DMS 273 treated with DMSO at 0.1 percent for 48 hours (cell line): ENCODE data around the gene SEC61B.

ENCODE experiments used
- DNase-seq: peaks from one replicate; lab custom pipeline; 2025; lab: John Stamatoyannopoulos, UW

Gene SEC61B

DNA sequence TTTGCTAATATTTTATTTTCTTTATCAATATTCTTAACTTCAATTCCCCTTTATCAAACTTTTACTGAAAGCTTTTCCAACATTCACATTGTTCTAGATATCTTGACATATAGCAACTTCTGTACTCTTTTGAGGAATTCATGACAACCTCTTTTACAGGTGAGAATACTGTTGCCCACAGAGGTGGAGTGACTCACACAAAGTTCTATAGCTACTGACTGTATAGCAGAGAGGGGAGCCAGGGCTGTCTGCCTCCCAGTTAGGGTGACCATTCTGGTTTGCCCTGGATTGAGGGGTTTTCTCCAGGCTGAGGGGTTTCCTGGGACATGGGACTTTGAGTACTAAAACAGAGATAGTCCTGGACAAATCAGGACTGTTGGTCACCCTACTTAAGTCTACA, 16.2 kb downstream of the SEC61B start:
- no peak for DNase-seq

DNA sequence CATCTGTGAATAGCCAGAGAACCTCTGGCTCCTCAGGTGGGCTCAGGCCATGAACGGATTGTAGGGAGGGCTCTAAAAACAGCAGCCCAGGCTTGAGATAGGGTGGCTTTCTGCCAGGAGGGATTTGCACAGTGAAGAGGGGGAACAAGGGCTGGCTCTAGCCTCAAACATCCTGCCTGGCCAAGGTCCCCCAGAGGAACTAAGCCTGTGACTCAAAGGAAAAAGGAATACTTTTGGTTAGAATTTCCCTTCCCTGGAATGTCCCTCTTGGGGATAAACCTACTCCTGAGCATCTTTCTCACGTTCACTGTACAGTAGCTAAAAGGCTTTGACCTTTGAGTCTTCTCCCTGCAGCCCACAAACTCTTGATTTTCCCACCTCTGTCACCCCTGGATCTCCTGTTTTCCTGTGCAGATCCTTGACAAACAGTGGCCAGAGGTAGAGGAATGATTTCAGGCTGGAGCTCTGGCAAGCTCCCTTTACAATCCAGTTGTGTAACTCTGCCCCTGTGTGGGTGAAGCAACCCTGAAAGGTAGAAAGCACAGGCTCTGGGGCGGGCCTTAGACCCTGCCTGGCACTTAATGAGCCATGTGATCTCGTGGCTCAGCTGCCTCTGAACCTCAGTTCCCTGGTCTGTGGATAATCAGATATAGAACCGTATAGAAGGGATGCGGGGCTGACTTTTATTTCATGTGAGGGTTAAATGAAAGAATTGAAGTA, 17.4 kb downstream of the SEC61B start:
- no peak for DNase-seq

- no peak for DNase-seq
Measured at GRCh38 chr9:99241106-99241505, 19.0 kb downstream of the SEC61B start.

DNA sequence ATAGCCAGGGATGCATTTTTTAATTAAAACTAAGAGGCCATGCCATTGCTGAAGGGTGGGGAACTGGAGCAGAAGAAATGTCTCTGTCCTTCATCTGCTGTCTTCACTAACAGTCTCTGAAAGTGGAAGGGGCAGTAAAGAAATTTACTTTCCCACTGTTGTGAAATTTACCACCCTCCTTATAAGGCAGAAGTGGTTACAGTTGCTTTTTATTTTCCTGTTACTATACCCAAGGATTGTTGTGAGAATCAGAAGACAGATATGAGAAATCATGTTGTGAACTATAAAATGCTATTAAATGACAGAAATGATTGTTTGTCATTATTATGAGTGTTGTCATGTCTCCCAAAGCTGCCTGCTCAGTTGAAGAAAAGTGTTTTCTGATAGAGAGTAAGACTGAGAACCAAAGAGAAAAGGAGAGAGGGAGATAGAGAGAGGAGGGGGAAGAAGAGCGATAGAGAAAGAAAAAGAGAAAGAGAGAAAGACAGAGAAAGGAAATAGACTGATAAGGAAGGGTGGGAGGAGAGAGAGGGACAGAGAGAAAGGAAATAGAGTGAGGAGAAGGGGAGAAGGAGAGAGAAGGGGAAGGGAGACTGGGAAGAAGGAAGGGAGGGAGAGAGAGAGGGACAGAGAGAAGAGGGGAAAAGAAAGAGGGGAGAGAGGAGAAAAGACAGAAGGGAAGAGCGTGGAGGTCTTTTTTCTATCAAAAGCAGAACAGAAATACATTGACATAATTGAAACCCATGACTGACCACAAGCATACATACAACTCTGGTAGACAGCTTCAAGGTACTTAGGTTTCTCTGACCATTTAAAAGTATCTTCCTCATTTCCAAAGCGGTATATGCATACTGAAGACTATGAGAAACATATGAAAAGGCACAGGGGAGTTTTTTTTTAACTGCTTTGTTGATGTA, 22.5 kb downstream of the SEC61B start:
- no peak for DNase-seq

DNA sequence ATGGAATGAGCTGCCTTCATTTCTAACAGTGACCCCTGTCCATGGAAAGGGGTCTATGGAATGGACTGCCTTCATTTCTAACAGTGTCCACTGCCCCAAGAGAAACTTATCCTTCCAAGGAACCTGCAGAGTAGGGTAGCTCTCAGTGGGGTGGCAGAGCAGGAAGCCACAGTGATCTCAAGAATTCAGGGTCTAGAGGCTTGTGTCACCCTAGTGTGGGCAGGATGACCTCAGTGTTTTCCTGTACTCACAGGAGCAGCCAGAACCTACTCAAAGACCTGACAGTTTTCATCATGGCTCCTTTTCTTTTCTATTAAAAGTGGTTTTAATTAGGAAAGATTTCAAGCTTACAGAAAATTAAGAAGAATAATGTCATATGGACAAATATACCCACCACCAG, 27.5 kb downstream of the SEC61B start:
- DNase-seq = no peak

- DNase-seq = no peak
Measured at GRCh38 chr9:99251157-99251556, 29.1 kb downstream of the SEC61B start.

DNA sequence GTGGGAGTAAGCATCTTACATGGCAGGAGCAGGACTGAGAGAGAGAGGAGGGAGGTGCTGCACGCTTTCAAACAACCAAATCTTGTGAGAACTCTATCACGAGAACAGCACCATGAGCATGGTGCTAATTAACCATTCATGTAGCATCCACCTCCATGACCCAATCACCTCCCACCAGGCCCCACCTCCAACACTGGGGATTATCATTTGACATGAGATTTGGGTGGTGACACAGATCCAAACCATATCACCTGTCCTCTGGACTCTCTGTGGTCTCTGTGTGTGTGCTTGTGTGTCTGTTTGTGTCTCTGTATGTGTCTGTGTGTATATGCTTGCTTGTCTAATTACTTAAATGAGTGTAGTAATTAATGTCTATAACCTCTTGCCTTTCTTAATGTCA, 31.1 kb downstream of the SEC61B start:
- DNase-seq = no peak

DNA sequence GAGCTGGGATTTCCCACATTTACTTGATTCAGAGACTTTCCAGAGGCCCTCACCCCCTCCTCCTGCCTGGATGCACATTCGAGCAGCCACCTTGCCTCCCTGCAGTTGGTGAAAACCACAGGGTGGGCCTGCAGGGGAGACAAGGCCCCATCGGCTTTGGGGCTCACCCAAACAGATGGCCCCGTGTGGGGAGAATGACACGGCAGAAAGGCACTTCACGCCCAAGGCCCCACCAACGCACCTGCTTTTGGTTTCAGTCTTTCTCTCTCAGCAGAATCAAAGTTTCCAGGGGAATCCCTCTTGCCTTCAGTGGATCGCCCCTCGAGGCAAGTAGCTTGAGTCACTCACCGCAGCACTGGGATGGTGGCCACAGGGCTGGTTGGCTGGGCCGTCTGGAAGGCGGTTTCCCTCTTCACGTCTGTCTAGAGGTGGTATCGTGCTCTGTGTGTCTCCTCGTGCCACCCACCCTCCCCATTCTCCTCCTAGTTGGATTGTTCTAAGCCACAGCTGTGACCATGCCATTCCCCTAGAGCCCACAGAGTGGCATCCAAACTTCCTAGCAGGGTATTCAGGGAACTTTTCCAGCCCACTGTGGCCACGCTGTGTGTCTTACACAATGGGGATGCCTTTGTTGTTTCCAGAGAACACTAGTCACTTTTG, 31.8 kb downstream of the SEC61B start:
- no peak for DNase-seq

- no peak for DNase-seq
Measured at GRCh38 chr9:99255651-99256050, 33.6 kb downstream of the SEC61B start.

GRCh38 chr9:99257723-99258389, 35.8 kb downstream of the SEC61B start:
- DNase-seq = no peak

DNA sequence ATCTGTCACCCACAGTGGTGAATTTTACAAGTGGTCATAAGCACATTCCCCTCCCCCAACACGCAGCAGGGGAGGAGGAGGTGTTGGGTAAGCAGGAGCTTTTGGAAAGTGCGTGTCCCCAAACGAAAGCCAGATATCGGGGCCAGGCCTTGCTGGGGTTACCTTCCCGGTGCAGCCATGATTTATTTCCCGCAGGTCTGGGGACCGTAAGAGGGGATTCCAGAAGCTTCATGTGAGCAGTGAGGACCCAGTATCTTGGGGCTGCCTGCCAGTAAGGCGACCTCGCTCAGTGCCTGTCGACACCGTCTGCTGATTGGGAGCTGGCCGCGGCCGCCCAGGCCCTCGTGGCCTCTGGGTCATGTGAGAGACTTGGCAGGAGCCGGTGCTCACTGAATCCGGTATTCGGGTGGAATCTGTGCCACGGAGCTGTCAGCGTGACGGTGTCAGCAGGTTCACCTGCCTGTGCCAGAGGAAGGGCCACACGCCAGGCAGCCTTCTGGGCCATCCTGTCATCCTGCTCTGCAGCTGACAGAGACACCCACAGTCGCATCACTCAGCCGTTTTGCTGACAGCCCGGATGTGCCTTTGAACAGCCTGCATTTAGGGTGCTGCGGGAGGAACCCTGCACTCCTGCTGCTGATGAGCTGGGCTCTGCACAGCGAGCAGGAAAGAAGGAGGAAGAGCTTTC, 37.3 kb downstream of the SEC61B start:
- DNase-seq = no peak

- DNase-seq = no peak
Measured at GRCh38 chr9:99261923-99262322, 39.8 kb downstream of the SEC61B start.

GRCh38 chr9:99262949-99263418, 40.9 kb downstream of the SEC61B start:
- DNase-seq = no peak

- DNase-seq = no peak
Measured at GRCh38 chr9:99264070-99264680, 42.1 kb downstream of the SEC61B start.

- DNase-seq = no peak
Measured at GRCh38 chr9:99265691-99266090, 43.6 kb downstream of the SEC61B start.

DNA sequence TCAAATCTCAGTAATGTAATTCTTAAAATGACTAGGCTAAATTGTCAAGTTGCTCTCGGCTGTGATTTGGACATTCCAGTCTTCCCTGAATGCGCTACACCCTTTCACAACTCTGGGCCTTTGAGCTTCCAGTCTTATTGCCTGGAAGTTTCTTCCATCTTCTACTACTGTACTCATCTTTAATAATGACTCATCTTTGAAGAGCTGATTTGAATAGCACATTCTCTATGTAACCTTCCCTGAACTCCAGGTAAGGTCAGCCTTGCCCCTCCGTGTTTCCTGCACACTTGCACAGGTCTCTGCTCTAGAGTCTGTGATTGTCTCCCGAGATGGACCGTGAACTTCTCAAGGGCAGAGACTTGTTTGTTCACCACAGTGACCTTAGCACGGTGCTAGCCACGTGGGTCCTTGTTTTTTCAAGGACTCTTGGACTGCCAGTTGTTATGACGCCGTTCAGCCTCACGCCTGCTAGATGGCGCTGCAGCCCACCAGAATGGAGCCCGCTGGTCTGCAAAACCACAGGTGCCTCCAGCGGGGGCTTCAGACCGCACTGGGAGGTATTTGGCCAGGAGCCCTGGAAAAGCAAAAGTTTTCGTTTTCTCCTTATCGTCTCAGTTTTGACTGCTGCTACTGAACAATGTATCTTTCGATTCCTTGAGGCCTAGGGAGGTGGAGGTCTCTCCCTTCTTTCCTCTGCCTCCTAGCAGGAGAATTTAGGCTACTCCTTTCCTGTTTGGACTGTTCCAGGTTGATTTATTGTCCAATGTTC, 44.4 kb downstream of the SEC61B start:
- DNase-seq = peak; percentile 2

- no peak for DNase-seq
Measured at GRCh38 chr9:99269416-99269815, 47.3 kb downstream of the SEC61B start.

DNA sequence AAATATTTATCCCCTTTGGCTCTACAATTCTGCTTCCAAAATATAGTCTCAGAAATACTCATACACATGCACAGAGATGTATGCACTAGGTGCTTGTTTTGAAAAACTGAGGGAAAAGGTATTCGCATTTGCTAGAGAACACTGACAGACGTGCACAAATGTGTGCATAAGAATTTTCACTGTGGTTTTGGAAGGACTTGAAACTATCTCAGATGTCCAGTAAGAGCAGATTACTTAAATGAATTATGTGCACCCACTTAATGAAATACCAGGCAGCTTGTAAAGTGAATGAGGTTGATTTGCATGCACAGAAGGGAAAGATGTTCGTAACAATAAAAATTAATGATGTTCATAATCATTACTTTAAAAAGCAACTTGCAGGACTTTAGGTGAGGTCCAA, 48.4 kb downstream of the SEC61B start:
- DNase-seq = no peak

DNA sequence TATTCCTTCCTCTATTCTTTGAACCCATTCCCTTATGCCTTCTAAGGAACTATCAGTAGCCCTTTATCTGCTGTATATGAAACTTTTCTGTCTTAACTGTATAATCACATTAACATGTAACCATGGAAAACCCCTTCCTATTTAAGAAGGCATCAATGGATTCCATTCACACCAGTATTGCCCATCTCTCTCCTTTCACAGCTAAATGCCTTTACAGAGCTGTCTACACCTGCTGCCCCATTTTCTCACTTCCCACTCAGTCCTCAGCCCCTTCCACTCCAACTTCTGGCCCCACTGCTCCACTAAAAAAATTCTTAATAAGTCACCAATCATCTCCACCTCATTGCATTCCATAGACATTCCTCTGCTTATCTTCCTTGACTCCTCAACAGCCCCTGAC, 50.8 kb downstream of the SEC61B start:
- no peak for DNase-seq

GRCh38 chr9:99274016-99274415, 51.9 kb downstream of the SEC61B start:
- DNase-seq = no peak
